NK-92 (cell line): ENCODE data around the gene ACP7.
"Not testable (repeated sequence)": the region's sequence is repeated elsewhere in the genome, so short reads cannot be mapped to it uniquely, and the experiment has no call there.

Experiments used
- DNase-seq: peaks from one replicate; lab custom pipeline; 2025; ENCODE audit not compliant: unreplicated experiment; lab: John Stamatoyannopoulos, UW

The ACP7 gene

DNA sequence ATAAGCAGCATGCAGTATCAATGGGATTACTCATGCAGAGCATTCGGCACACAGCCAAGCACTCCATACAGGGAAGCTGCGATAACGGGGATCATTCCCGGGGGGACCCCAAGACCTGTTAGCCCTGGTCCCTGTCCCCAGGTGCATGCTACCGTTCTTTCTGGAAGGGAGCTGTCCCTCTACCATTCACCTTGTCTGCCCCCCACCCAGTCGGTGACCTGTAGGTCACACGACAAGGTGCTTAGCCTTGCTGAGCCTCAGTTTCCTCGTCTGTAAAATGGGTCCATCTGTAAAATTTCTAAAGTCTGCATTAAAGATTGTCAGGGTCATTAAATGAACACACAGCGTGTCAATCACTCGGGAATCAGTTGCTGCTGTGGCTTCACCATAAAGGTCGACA is 6.8 kb upstream of the ACP7 start:
- no peak for DNase-seq

DNA sequence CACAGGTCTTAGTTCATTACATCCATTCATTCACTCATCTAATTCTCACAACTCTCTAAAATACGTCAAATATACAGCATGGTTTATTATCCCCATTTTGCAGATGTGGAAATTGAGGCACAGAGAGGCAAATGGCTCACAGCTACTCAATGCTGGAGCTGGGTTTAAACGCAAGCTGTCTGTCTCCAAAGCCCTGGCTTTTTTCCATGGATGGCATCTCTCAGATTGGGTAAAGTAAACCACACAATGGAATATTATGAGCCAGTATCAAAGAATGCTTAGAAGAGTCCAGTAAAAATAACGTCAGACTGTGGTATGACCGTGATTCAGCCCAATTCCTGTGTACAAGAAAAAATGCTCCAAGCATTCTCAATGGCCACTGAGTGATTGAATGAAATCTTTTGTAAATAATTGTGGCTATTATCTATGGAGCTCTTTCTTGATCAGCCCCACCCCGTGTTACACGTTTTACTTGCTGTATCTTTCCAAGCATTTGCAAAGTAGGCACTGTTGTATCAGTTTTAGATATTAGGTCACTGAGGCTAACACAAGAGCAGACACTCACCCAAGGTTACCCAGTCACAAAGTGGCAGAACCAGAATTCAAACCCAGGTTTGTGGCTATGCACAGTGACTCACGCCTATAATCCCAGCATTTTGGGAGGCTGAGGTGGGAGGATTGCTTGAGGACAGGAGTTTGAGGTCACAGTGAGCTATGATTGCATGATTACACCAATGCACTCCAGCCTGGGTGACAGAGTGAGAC is 5.5 kb upstream of the ACP7 start:
- DNase-seq = no peak

DNA sequence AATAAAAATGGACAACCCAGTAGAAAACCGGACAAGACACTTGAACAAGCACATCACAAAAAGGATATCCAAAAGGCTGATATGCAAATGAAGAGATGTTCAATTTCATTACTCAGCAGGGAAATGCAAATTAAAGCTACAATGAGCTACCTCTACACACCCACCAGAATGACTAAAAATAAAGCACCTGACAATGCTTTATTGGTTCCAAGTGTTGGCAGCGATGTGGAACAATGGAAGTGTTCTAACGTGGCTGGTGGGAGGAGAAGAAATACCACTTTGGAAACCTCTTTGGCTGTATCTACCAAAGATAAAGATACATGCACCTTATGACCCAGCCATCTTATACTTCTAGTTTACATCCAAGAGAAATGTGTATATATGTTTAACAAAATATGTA is 3.7 kb upstream of the ACP7 start:
- no peak for DNase-seq

- DNase-seq = no peak
Measured at GRCh38 chr19:39082167-39082566, 2.0 kb upstream of the ACP7 start.

DNA sequence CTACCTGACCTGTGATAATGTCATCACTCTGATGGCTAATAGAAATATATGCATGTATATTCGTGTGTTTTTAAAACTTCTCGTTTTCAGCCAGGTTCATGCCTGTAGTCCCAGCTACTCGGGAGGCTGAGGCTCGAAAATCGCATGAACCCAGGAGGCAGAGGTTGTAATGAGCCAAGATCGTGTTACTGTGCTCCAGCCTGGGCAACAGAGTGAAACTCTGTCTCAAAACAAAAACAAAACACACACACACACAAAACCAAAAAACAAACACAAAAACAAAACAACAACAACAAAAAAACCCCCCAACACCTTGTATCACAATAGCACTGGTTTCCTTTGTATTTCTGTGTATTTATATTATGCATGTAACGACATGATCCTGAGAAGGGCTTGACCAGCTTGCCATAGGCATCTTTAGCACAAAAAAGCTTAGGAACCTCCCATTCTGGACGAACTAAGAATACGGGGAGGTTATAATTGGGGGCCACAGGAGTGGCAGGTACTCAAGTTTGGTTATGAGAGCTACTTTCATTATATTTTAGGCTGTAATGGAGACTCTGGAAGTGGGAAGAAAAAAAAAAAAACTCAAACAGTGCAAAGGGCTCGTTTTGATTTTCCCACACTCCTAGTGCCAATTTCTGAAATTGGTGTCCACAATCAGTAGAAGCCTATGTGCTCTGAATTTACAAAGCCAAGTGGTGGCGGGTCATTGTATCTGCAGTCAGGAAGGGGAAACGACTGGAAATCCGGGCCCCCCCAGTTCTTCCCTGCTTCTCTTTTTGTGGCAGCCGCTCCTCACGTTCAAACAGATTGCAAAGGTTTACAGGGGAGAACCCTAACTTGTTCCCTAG is 1.2 kb upstream of the ACP7 start:
- DNase-seq = no peak

GRCh38 chr19:39083599-39083982 is 577 bp upstream of the ACP7 start:
- DNase-seq = no peak

- no peak for DNase-seq
Measured at GRCh38 chr19:39084732-39085080, 538 bp downstream of the ACP7 start.

DNA sequence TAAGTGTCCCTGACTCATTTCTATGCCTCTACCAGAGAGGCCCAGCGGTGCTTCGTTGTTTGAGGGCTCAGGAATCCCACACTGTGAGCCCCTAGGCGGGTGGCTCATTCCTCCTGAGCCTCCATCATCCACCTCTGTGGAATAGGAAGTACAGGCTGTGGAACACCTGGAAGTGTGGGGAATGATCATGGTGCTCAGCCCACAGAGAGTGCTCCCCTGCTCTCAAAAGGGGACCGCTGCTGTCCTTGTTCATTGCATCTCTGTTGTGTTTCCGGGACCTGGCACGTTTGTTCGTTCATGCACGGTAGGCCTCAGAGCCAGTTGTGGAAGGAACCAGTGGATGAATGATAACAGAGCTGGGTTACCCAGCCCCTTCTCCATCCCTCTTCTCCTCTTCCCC is 1.2 kb downstream of the ACP7 start:
- no peak for DNase-seq

- no peak for DNase-seq
Measured at GRCh38 chr19:39086386-39086785, 2.2 kb downstream of the ACP7 start.

- no peak for DNase-seq
Measured at GRCh38 chr19:39087907-39088686, 3.9 kb downstream of the ACP7 start.

DNA sequence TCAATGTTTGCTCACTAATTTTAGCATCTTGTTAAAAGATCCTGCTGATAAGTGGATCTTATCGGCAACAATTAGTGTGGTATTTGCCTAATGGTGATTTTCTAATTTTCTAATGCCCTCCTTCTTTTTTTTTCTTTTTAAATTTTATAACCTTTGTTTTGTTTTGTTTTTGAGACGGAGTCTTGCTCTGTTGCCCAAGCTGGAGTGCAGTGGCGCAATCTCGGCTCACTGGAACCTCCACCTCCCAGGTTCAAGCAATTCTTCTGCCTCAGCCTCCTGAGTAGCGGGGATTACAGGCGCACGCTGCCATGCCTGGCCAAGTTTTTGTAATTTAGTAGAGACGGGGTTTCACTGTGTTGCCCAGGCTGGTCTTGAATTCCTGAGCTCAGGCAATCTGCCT is 5.8 kb downstream of the ACP7 start:
- DNase-seq = not testable (repeated sequence)

GRCh38 chr19:39090881-39091280 is 6.7 kb downstream of the ACP7 start:
- no peak for DNase-seq

DNA sequence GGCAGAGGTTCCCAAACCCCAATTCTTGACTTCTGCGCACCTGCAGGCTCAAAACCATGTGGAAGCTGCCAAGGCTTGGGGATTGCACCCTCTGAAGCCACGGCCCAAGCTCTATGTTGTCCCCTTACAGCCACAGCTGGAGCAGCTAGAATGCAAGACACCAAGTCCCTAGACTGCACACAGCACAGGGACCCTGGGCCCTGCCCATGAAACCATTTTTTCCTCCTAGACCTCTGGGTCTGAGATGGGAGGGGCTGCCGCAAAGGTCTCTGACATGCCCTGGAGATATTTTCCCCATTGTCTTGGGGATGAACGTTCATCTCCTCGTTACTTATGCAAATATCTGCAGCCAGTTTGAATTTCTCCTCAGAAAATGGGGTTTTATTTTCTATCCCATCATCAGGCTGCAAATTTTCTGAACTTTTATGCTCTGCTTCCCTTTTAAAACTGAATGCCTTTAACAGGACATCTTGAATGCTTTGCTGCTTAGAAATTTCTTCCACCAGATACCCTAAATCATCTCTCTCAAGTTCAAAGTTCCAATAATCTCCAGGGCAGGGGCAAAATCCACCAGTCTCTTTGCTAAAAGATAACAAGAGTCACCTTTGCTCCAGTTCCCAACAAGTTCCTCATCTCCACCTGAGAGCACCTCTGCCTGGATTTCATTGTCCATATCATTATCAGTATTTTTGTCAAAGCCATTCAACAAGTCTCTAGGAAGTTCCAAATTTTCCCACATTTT is 11.8 kb downstream of the ACP7 start:
- DNase-seq = not testable (repeated sequence)

DNA sequence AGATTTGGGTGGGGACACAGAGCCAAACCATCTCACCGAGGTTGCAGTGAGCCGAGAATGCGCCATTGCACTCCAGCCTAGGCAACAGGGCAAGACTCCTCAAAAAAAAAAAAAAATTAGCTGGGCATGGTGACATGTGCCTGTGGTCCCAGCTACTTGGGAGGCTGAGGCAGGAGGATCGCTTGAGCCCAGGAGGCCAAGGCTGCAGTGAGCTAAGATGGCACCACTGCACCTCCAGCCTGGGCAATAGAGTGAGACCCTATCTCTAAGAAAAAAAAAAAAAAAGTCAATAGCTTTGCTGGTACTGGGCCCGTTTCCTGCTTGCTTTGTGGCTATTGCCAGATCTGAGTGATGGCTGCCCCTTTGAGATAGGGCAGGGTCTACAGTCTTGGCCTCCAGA is 13.1 kb downstream of the ACP7 start:
- no peak for DNase-seq

DNA sequence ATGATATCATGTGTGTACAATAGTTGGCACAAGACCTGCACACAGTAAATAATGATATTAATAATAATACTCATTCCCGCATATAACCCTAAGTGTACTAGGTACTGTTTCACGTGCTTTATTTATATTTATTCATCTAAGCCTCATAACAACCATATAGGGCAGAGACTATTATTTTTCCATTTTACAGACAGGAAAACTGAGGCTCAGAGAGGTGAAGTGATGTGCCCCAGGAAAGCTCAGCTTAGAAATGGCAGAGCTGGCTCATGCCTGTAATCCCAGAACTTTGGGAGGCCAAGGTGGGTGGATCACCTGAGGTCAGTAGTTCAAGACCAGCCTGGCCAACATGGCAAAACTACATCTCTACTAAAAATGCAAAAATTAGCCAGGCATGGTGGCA is 13.6 kb downstream of the ACP7 start:
- no peak for DNase-seq

- no peak for DNase-seq
Measured at GRCh38 chr19:39098365-39099269, 14.4 kb downstream of the ACP7 start.

DNA sequence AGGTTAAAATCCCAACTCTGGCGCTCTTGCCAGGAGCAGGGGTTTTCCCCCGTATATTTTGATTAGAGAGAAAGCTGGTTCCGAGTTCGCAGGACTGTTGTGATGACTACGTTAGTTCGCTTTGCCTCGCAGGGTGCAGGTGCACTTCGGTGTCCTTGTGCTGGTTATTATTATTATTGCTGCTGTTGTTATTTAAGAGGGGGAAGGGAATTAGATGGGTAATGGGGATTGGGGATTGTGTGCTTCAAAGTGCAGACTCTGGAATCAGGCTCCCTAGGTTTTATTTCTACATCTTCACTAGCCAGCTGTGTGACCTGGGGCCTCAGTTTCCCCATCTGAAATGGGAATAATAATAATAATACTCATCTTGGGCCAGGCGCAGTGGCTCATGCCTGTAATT is 15.2 kb downstream of the ACP7 start:
- DNase-seq = no peak

GRCh38 chr19:39100500-39101166 is 16.5 kb downstream of the ACP7 start:
- DNase-seq = no peak

GRCh38 chr19:39103151-39103550 is 19.0 kb downstream of the ACP7 start:
- no peak for DNase-seq
